Fibroblast of lung (primary cell): ENCODE measurements around the gene RENBP. TPM values are rescaled to one million over a fixed set of nuclear protein-coding genes. Genes with fewer than 3 reads are reported as not detected.

ENCODE experiments used
- DNase-seq, 2 donors: peaks; one replicate each; pipeline versions ENCODE4 v3.0.0 to v3.0.0-alpha.2; 2010; ENCODE audit warnings: low read depth in 2 of 2
- H2AFZ ChIP-seq: 2 replicates; pipeline ENCODE4 v1.5.1; 2012; ENCODE audit warnings: low read length, control low read depth, inconsistent platforms
- H3K27ac ChIP-seq: 2 replicates; pipeline ENCODE4 v1.5.1; 2011; ENCODE audit warnings: low read length, control low read depth; ENCODE audit not compliant: insufficient read depth
- H3K27me3 ChIP-seq: 2 replicates; pipeline ENCODE4 v1.5.1; 2011; ENCODE audit warnings: mild to moderate bottlenecking, low read length; ENCODE audit not compliant: control insufficient read depth, insufficient read depth
- H3K36me3 ChIP-seq: 2 replicates; pipeline ENCODE4 v1.5.1; 2011; ENCODE audit warnings: low read length; ENCODE audit not compliant: control insufficient read depth, insufficient read depth
- H3K4me1 ChIP-seq: 2 replicates; pipeline ENCODE4 v1.5.1; 2011; ENCODE audit warnings: low read length; ENCODE audit not compliant: control insufficient read depth, insufficient read depth; ENCODE audit errors: extremely low read depth
- H3K4me2 ChIP-seq: 2 replicates; pipeline ENCODE4 v1.5.1; 2011; ENCODE audit warnings: low read length, control low read depth; ENCODE audit not compliant: insufficient read depth; ENCODE audit errors: extremely low read depth
- H3K4me3 ChIP-seq, 4 experiments: fragments of 200-600 bp in 1 of 4; sonication (generic) in 1 of 4; replicated peaks in 1 of 4; 2 replicates each; pipeline ENCODE4 v1.5.1; 2011 to 2016; ENCODE audit warnings: low read length in 4 of 4, low read depth in 3 of 4, mild to moderate bottlenecking in 3 of 4, control low read depth in 2 of 4, inconsistent platforms in 1 of 4, mixed read lengths in 1 of 4; ENCODE audit not compliant: insufficient read depth in 1 of 4; ENCODE audit errors: control extremely low read depth in 1 of 4
- H3K79me2 ChIP-seq: 2 replicates; pipeline ENCODE4 v1.5.1; 2012; ENCODE audit warnings: mild to moderate bottlenecking, low read length, inconsistent platforms; ENCODE audit not compliant: control insufficient read depth, insufficient read depth
- H3K9ac ChIP-seq: 2 replicates; pipeline ENCODE4 v1.5.1; 2011; ENCODE audit warnings: mild to moderate bottlenecking, low read length, control low read depth; ENCODE audit not compliant: insufficient read depth
- H3K9me3 ChIP-seq: 2 replicates; pipeline ENCODE4 v1.5.1; 2012; ENCODE audit warnings: low read depth, low read length; ENCODE audit not compliant: control insufficient read depth, insufficient read depth
- H4K20me1 ChIP-seq: 2 replicates; pipeline ENCODE4 v1.5.1; 2011; ENCODE audit warnings: low read length; ENCODE audit not compliant: control insufficient read depth, insufficient read depth; ENCODE audit errors: extremely low read depth
- CTCF ChIP-seq, 2 donors: IDR thresholded peaks in 1 of 2; conservative IDR thresholded peaks in 1 of 2; 1 replicate in 1 of 2; 2 replicates in 1 of 2; pipeline ENCODE4 v1.5.1; 2011 to 2012; ENCODE audit warnings: low read length in 2 of 2, control low read depth in 1 of 2, inconsistent platforms in 1 of 2, low read depth in 1 of 2, mild to moderate bottlenecking in 1 of 2
- EZH2 ChIP-seq: IDR thresholded peaks from 2 replicates; pipeline ENCODE4 v1.5.1; 2012; ENCODE audit warnings: low read length, control low read depth, mild to moderate bottlenecking; ENCODE audit errors: missing control alignments
- polyA plus RNA-seq, 2 donors: library from polyadenylated mRNA; depleted of rRNA in 1 of 2; stranded (reverse) in 1 of 2; unstranded in 1 of 2; fragments of >200 nt; gene quantifications; 2 replicates each; pipeline ENCODE4 v1.2.1, GENCODE V29; 2011 to 2012; ENCODE audit warnings: missing spikeins in 1 of 2
- total RNA-seq: library from RNA; depleted of rRNA; stranded (reverse); fragments of >200 nt; gene quantifications from 2 replicates; pipeline ENCODE4 v1.2.1, GENCODE V29; 2014

The RENBP gene
- total and polyA plus RNA-seq, 2 donors (not counting 1 experiment from before 2014, with no cell fraction given), result 0.92 to 8.8 TPM

- H3K4me3 ChIP-seq, result peak overlapping the region; percentile 57 to 81 (median 61)
- no peaks in the 10 kb centered on the region for H3K9me3 ChIP-seq
- H3K27me3 ChIP-seq, result no peaks in the 10 kb centered on the region
- TF ChIP-seq CTCF (conservative IDR thresholded peaks at IDR 0.05 in 1 of 2, IDR thresholded peaks at IDR 0.05 in 1 of 2; ENCODE audit: low read depth in 1 of 2, low read length in 2 of 2), result no peak
- no peak for TF ChIP-seq EZH2
- H3K4me2 ChIP-seq, result peak overlapping the region; percentile 87
- peaks cover 17% of the 10 kb centered on the region for H3K4me1 ChIP-seq
- DNase-seq, result peak in 1 of 2 donors; percentile 29
- H3K79me2 ChIP-seq, result peaks cover 71% of the 10 kb centered on the region
- H3K27ac ChIP-seq, result no peak overlapping the region
- H3K36me3 ChIP-seq, result no peaks in the 10 kb centered on the region
- H3K9ac ChIP-seq, result peak overlapping the region; percentile 30
- H4K20me1 ChIP-seq, result no peaks in the 10 kb centered on the region
- no peak overlapping the region for H2AFZ ChIP-seq
These were observed 24.3 kb upstream of the RENBP start for GRCh38 chrX:153968754-153969124.

GRCh38 chrX:153968255-153968654 lies 23.8 kb upstream of the RENBP start:
- Histone ChIP-seq H3K9ac (no peak overlapping the region), H3K27me3 (no peaks in the 10 kb centered on the region), H3K4me1 (peaks cover 17% of the 10 kb centered on the region), H3K27ac (no peak overlapping the region), H3K4me2 (peak overlapping the region; percentile 87), H3K36me3 (peaks cover 4% of the 10 kb centered on the region), H3K4me3 (peak overlapping the region; percentile 26 to 81 (median 58)), H2AFZ (no peak overlapping the region), H3K79me2 (peaks cover 72% of the 10 kb centered on the region), H3K9me3 (no peaks in the 10 kb centered on the region), H4K20me1 (no peaks in the 10 kb centered on the region)
- DNase-seq, result no peak
- TF ChIP-seq CTCF (conservative IDR thresholded peaks at IDR 0.05 in 1 of 2, IDR thresholded peaks at IDR 0.05 in 1 of 2; ENCODE audit: low read depth in 1 of 2, low read length in 2 of 2), result no peak
- no peak for TF ChIP-seq EZH2

GRCh38 chrX:153967536-153968224 lies 23.2 kb upstream of the RENBP start:
- H3K4me3 ChIP-seq, result peak overlapping the region in 2 of 4 experiments; percentile 26 to 81

More at GRCh38 chrX:153967536-153968224, 23.2 kb upstream of the RENBP start:
- Histone ChIP-seq H3K4me1 (peaks cover 17% of the 10 kb centered on the region), H2AFZ (no peak overlapping the region), H3K27me3 (no peaks in the 10 kb centered on the region), H3K36me3 (peaks cover 4% of the 10 kb centered on the region), H3K79me2 (peaks cover 73% of the 10 kb centered on the region), H3K9ac (no peak overlapping the region), H3K27ac (peak overlapping the region; percentile 16), H3K9me3 (no peaks in the 10 kb centered on the region), H3K4me2 (peak overlapping the region; percentile 87), H4K20me1 (no peaks in the 10 kb centered on the region)
- no peak for DNase-seq
- TF ChIP-seq CTCF (conservative IDR thresholded peaks at IDR 0.05 in 1 of 2, IDR thresholded peaks at IDR 0.05 in 1 of 2; ENCODE audit: low read depth in 1 of 2, low read length in 2 of 2) (no peak), EZH2 (no peak)
